NCI-H446 treated with DMSO at 0.1 percent for 48 hours (cell line): ENCODE measurements around the gene ZFP62.

Source experiments
- DNase-seq: peaks from one replicate; lab custom pipeline; 2025; lab: John Stamatoyannopoulos, UW

ZFP62 gene

DNA sequence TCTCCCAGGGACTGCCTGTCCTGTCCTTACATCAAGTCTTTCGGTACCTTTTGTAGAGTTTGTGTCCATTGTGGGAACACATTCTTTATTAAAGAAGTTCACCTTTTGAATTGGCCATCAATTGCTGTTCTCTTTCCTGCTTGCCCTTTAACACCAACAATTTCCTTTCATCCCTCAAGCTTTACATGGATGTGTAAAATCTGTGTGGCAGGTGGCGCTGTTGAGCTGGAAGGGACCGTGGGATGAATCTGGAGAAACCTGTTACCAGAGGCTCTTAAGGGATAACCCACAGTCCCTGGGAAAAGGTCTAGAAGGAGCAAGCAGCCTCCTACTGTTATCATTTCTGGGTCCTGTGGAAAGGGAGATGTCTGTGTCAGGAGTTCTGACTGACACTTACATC lies 7.9 kb upstream of the ZFP62 start:
- no peak for DNase-seq

DNA sequence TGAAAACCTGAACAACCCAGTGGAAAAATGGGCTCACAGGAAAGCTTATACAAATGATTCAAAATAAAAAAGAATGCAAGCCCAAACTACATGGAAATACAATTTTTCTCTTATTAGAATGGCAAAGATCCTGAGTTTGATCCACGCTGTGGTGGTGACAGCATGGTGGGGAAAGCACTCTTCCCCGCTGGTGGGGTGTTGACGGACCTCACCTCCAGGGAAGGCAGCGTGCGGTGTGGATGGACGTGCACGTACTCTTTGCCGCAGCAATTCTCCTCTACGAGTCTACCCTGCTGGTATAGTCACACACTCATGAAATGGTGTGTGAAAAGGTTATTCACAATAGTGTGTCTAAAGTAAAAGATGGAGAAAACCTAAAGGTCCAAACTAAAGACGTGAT lies 5.9 kb upstream of the ZFP62 start:
- no peak for DNase-seq

DNA sequence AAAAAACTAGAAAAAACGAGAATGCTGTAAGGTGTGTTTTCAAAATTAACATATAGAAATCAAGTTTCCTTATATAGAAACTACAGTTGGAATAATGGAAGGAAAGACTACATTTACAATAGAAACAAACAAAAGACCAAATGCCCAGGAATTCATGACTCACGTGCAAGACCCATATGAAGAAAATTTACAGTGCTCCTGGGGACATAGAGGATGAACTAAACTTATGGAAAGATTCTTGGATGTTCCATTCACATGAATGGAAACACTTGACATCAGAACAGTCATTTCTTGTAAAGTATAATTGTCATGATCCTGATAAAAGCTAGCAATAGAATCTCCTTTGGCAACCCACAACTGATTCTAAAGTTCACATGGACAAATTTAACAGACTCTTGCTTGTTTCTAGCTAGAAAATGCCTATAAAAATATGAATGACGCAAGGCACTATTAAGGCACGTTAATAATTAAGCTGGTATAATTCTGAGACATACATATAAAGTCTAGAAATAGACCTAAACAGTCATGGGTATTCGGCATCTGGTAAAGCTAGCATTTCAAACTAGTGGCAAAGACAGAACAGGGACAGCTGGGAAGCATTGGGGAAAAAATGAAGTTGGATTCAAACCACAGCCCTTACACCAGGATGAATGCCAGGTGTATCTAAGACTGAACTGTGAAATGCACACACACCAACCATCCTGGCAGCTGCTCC lies 5.1 kb upstream of the ZFP62 start:
- DNase-seq: no peak

DNA sequence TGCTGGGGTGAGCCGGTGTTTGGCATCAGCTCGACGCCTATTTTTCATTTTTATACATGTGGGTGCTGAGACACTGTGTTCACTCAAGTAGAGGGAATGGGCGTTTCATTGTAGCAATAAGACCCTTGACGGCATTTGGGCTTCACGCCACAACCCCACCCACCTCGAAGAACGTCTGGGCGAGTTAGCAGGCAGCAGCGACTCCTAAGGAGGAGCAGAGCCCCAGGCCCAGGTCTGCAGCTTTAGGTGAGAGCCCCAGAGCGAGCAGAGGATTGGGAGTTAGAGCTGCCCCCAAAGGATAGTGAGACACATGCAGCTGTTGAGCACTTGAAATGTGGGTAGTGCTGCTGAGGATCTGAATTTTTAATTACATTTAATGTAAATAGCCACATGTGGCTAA lies 1.6 kb upstream of the ZFP62 start:
- no peak for DNase-seq

DNA sequence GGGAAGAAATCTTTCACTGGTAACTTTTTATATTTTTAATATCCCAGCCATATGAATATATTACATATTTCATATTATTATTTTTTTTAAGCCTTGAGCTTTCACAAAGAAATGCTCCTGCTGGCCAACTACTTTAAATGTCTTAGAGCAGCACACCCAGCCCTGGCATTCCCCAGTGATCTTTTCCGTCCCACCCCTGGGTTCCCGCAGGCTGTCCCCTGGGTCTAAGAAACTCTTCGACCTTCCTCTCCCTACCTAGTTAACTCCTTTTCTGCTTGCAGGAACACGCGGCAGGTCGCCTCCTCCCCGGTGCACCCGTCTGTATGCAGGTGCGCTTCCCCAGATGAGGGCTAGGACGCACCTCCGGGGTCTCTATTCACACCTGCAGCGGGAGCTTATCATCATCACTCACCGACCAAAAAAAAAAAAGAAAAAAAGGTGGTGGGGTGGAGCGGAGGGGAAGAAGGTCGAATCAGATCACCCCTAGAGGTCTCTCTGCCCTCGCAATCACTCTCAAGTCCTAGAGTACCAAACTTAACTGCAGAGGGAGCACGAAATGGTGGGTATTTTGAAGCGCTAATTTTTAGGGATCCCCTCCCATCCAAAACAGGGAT lies 696 bp downstream of the ZFP62 start:
- DNase-seq: peak; percentile 20

DNA sequence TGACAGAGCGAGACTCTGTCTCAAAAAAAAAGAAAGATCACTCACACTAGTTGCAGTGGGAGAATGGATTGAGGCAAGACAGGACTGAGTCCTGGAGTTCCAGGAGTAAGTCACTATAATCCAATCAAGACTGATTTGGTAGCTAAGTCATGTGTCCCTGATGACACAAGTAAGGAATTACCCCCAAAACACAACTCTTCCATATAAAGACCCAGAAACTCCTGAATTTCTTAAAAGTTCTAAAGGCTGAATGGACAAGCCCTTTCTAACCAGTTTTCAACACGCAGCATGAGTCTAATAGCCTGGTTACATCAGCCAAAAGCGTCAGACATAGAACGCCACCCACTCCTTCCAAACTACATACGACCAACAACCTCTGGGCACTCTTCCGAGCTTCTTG lies 2.5 kb downstream of the ZFP62 start:
- DNase-seq: no peak

DNA sequence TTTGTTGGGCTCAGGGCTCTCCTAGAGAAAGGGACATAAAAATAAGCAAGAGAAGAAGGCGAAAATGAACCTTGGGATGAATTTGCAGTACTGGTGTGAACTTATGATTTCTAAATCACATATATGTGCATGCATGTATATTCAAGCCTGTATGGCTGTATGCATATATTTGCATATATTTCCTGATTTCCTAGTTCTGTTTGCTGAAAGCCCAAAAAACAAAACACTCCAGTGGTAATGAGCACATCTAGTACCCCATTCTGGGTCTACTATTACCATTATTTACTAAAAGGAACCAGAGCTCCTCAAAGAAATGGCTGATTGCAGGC lies 7.3 kb downstream of the ZFP62 start:
- DNase-seq: no peak

DNA sequence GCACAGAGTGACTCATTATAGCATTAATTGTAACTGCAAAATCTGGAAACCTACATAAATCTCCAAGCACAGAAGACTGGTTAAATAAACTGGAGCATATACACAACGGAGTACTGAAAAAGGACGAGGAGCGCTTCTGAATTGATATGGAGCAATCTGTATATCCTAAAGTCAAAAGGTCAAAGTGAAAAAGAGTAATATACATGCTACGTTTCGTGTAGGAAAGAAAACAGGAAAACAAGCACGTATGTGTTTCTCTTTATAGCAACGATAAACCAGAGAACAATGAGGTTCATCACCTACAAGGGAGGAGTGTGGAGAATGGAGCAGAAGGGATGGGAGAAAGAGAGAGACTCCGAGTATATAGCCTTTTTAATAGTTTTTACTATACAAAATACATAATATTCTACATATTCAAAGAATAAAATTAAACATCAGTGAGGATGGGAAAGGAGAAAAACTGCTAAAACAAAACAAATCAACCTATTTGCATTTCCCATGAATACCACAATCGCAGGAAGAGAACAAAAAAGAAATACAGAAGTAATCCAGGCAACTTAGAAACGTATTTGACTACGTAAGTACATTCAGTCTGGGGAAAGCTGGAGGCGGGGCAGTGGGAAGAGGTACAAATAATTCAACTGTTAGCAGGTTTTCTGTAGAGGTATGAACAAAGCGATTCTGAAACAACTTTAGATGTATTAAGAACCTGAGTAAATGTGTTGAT lies 7.8 kb downstream of the ZFP62 start:
- no peak for DNase-seq

DNA sequence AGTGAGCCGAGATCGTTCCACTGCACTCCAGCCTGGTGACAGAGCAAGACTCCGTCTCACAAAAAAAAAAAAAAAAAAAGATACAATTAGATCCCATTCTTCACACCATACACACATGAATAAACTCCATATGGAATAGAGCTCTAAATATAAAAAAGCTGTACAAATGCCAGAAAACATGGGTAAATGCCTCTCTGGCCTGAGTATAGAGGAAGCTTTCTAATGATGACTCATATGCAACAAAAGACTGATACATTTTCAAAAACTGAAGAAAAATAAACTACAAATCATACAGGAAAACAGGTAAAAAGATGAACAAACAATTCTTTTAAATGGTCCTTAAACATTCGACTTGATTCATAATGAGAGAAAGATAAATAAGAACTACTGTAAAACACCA lies 8.6 kb downstream of the ZFP62 start:
- DNase-seq: no peak

DNA sequence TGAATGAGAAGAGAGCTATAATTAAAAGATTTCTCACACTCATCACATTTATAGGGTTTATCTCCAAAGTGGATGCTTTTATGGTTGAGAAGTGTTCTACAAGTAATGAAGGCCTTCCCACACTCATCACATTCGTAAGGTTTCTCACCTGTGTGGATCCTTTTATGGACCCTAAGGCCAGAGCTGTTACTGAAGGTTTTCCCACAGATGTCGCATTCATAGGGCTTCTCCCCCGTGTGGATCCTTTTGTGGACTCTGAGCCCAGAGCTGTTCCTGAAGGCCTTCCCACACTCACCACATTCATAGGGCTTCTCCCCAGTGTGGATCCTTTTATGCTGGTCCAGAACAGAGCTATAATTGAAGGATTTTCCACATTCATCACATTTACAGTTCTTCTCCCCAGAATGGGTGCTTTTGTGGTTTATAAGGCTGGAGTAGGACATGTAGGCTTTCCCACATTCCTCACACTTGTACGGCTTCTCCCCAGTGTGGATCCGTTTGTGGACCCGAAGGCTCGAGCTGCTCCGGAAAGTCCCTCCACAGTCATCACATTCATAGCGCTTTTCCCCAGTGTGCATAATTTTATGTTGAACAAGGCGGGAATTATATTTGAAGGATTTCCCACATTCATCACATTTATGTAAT lies 10.5 kb downstream of the ZFP62 start:
- DNase-seq: no peak

DNA sequence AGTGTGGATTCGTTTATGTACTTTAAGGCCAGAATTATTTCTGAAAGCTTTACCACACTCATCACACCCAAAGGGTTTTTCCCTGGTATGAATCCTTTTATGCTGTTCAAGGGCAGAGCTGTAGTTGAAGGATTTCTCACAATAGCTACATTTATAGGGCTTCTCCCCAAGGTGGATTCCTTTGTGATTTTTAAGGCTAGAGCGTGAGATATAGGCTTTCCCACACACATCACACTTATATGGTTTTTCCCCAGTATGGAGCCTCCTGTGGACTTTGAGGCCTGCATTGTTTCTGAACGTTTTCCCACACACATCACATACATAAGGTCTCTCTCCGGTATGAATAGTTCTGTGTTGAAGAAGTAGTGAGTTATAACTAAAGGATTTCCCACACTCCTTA lies 11.2 kb downstream of the ZFP62 start:
- no peak for DNase-seq

DNA sequence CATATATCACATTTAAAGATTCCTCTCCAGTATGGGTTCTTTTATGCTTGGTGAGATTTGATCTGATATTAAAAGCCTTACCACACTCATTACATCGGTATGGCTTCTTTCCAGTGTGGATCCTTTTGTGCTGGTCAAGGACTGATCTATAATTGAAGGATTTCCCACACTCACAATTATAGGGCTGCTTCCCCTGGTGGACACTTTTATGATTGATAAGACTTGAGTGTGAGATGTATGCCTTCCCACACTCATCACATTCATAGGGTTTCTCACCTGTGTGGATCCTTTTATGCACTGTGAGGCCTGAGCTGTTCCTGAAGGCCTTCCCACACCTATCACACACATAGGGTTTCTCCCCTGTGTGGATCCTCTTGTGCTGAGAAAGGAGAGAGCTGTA lies 12.2 kb downstream of the ZFP62 start:
- DNase-seq: no peak

DNA sequence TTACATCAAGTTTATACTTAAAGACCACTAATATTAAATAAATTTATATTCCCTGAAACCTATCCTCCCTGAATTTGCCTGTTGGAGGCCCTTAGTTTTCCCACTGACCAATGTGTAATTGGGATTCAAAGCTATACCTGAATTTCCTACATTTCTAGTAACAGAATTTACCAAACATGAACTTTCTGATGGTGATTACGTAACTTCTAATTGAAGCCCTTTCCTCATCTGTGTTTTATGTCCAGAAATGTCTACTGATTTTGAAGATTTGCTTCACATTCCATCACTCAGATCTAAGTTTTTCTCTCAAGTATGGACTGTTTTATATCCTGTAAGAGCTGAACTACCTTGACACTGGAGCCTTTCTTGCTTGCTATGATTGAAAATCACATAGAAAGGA lies 12.8 kb downstream of the ZFP62 start:
- DNase-seq: no peak

DNA sequence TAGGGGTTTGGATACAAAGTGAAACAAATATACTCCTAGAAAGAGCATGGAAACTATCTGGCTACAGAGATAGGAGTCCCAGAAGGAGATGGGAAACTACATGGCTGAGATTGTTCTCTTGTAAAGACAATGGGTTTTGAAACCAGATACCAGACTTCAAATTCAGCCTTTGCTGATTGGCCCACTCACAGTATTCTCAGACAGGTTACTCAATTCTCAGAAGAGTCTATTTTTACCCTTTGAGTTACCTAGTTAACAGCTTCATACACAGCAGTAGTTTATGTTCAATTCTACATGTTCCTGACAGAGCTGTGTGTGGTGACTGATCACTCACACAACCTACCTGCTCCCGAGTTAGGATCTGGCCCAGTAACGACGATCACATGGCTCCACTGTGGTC lies 14.1 kb downstream of the ZFP62 start:
- no peak for DNase-seq

DNA sequence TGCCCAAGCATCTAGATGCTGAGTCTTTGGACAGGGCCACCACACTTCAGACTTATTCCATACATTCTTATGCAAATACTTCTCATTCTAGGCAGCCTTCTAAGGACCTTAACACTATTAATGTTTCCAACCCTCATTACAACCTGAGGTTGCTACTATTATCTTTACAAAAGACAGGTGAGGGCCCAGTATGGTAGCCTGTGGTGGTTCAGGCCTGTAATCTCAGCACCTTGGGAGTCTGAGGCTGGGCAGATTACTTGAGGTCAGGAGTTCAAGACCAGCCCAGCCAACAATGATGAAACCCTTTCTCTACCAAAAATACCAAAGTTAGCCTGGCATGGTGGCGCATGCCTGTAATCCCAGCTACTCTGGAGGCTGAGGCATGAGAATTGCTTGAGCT lies 16.2 kb downstream of the ZFP62 start:
- DNase-seq: no peak

DNA sequence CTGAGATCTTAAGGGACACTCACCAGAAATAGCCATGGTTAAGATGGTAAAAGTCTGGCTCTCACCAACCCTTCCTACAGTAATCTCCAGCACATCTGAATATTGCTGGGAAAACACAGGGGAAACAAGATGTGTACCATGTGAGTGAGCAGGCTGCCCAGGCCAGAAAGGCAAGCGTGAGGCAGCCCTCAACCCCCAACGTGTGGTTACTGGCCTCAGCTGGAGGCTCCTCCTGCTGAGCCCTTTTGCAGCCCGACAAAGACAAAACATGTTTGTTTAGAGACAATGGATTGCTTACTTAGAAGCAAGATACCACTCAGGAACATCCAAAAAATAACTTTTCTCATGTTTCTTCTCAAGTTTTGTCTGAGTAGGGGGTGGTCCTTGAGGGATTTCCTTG lies 16.6 kb downstream of the ZFP62 start:
- no peak for DNase-seq

DNA sequence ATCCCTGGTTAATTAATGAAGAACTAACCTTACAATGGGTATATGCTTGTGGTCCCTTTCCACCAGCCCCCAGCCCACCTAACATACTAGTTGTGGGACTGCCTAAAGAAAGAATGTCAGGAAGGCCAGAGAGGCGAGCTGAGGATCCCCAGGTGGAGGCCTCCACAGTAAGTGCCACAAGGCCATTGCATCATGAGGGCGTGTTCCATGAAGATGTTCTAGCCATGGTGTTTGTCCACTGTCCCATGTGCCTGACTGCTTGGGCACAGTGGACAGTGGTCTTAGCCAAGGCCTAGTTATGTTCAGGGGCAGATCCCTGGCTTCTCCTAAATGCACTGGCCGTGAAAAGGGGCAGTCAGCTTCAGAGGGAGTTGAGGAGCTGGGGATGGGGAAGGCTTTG lies 21.1 kb downstream of the ZFP62 start:
- no peak for DNase-seq

DNA sequence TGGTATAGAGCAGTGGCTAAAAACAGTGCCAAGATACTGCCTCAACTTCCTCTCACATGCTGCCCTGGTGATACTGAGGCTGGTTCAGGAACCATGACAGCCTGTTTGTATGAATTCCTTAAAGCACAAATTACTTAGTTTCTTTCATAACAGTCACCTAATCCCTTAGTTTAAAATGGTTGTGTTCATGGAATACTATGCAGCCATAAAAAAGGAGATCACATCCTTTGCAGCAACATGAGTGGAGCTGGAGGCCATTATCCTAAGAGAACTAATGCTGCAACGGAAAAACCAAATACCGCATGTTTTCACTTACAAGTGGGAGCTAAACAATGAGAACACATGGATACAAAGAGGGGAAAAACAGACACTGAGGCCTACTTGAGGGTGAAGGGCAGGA lies 21.8 kb downstream of the ZFP62 start:
- DNase-seq: no peak

DNA sequence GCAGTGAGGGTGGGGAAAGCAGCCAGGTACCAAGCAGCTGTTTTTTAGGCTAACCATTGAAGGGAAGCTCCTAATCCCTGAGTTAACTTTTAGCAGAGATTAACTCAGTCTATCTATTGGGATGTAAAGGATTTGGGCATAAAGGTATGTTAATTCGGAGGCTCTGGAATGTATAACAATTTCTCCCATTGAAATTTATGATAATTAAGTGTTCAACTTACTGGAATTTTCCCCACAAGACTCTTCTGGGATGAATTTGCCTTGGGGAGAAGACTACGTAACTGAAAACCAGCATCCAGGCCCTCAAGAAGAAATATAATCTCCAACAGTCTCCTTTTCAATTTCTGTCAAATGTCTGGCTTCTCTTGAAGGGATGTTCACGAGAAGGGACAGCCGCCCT lies 23.6 kb downstream of the ZFP62 start:
- DNase-seq: no peak

DNA sequence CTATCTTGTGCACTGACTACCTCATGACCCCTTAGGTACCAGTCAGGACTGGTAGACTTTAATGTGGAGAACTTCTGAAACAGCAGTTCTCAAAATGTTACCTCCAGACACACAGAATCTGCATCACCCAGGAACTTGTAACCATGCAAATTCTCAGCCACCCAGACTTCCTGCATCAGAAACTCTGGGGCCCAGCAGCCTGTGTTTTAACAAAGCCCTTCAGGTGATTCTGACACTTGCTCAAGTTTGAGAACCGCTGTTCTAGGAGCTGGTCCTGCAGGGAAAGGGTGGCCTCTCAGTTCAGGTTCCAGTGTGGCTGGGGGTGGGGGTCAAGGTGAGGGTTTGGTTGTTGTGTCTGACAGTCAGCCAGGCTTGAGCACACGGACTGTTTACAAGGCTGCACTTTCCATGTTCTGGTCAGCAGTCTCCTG lies 28.4 kb downstream of the ZFP62 start:
- DNase-seq: no peak

DNA sequence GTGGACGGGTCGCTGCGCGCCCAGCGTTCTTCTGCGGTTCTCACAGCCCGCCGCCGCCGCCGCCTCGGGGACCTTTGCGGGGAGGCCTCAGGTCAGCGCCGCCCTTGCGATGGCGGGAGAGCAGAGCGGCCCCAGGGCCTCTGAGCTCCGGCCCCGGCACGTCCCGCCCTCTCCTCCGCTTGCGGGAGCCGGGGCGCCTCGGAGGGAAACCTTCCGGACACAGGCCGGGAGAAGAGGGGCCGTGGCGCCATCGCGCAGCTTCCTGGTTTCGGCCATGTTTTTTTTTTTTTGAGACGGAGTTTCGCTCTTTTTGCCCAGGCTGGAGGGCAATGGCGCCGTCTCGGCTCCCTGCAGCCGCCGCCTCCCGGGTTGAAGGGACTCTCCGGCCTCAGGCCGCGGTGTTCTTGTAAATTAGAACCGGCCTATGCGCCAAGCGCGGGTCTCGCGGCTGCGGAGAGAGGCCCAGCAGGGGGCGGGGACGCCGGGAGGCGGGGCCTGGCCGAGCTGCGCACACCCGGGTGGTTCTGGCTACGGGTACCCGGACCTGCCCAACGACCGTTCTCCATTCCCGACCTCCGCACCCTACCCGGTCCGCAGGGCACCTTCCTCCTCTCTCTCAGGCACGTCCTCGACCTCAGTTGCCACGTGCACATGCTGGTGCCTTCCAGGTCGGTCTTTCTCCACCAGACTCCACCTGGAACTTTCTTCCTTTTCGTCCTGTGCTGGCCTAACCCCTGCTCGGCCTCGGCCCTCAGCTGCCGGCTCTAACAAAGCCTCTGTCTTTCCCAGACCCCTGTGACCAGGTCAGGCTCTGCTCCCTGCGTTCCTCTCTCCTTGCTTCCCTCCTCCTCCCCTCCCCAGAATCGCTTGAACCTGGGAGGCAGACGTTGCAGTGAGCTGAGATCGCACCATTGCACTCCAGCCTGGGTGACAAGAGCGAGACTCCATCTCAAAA lies 29.7 kb downstream of the ZFP62 start:
- DNase-seq: peak; percentile 9
